Spleen (tissue), 11 donors: ENCODE data around the gene SLC9A3. TPM values are rescaled to one million over a fixed set of nuclear protein-coding genes. Genes with fewer than 3 reads are reported as not detected.

Experiments used
- DNase-seq: peaks from one replicate; pipeline ENCODE4 v3.0.0-alpha.2; 2020
- H3K27ac ChIP-seq, 8 donors: fragments of 200-600 bp; sonication (generic) in 7 of 8; 1 replicate in 4 of 8; 2 replicates in 4 of 8; pipeline versions ENCODE4 v1.5.0 to v1.8.0; 2016 to 2021; ENCODE audit warnings: inconsistent platforms in 4 of 8, mild to moderate bottlenecking in 4 of 8, moderate library complexity in 1 of 8
- H3K27me3 ChIP-seq, 7 donors: fragments of 200-600 bp; sonication (generic) in 6 of 7; replicated peaks in 1 of 7; 1 replicate in 4 of 7; 2 replicates in 3 of 7; pipeline versions ENCODE4 v1.5.0 to v1.8.0; 2016 to 2021; ENCODE audit warnings: inconsistent platforms in 3 of 7, mild to moderate bottlenecking in 1 of 7
- H3K36me3 ChIP-seq, 6 donors: fragments of 200-600 bp; sonication (generic) in 5 of 6; 1 replicate in 4 of 6; 2 replicates in 2 of 6; pipeline versions ENCODE4 v1.5.0 to v1.8.0; 2016 to 2021; ENCODE audit warnings: inconsistent platforms in 2 of 6
- H3K4me1 ChIP-seq, 6 donors: fragments of 200-600 bp; sonication (generic) in 5 of 6; 1 replicate in 3 of 6; 2 replicates in 3 of 6; pipeline versions ENCODE4 v1.5.0 to v1.8.0; 2016 to 2021; ENCODE audit warnings: inconsistent platforms in 3 of 6
- H3K4me3 ChIP-seq, 8 donors: fragments of 200-600 bp; sonication (generic) in 7 of 8; 1 replicate in 4 of 8; 2 replicates in 4 of 8; pipeline versions ENCODE4 v1.5.0 to v1.8.0; 2016 to 2021; ENCODE audit warnings: inconsistent platforms in 4 of 8, mild to moderate bottlenecking in 4 of 8, moderate library complexity in 2 of 8
- H3K9me3 ChIP-seq, 8 donors: fragments of 200-600 bp; sonication (generic) in 7 of 8; 1 replicate in 4 of 8; 2 replicates in 4 of 8; pipeline versions ENCODE4 v1.5.0 to v1.8.0; 2016 to 2021; ENCODE audit warnings: inconsistent platforms in 4 of 8
- CTCF ChIP-seq, 11 experiments: fragments of 200-600 bp in 7 of 11; fragments of 450-650 bp in 4 of 11; sonication (generic) in 4 of 11; IDR thresholded peaks in 8 of 11; conservative IDR thresholded peaks in 3 of 11; 1 replicate in 7 of 11; 2 replicates in 4 of 11; pipeline versions ENCODE4 v1.4.0 to v1.8.0; 2016 to 2021; ENCODE audit warnings: antibody characterized with exemption in 11 of 11, inconsistent platforms in 4 of 11, mild to moderate bottlenecking in 1 of 11
- POLR2A ChIP-seq, 3 donors: fragments of 450-650 bp; IDR thresholded peaks; one replicate each; pipeline ENCODE4 v1.5.1; 2017; ENCODE audit warnings: antibody characterized with exemption in 3 of 3, mild to moderate bottlenecking in 1 of 3
- POLR2AphosphoS5 ChIP-seq, 3 donors: sonication (generic); formaldehyde crosslinking; IDR thresholded peaks; one replicate each; pipeline ENCODE4 v1.5.1; 2017; ENCODE audit warnings: antibody characterized with exemption in 3 of 3
- WGBS, 5 donors: extraction: QIAGEN DNeasy Blood & Tissue Kit in 3 of 5; methylation state at CpG; one replicate each; pipeline versions ENCODE4 v1.1.5 to v1.1.7; 2013 to 2018; 5-methylcytosine and 5-hydroxymethylcytosine counted together
- intact Hi-C: fragments of 100-400 bp; cut with DNase I; formaldehyde crosslinking; loops from one replicate; pipeline ENCODE4 v1.15.0; 2023; ENCODE audit warnings: low total_unique reads
- polyA plus RNA-seq, 3 donors: library from polyadenylated mRNA; stranded (reverse); fragments of 200-250 nt; gene quantifications; one replicate each; pipeline ENCODE4 v1.2.1, GENCODE V29; 2013
- total RNA-seq, 7 donors: library from RNA; depleted of rRNA in 3 of 7; stranded (reverse); fragments of >200 nt in 3 of 7; fragmentation: NEBNext Ultra II Directional in 4 of 7; extraction: Animal tissue kit (Norgen Biotek cat#: 25700) in 4 of 7; gene quantifications; one replicate each; pipeline versions ENCODE4 v1.1.0 to v1.2.1, GENCODE V29; 2016 to 2021
- donor health status: healthy with polysubstance abuse.
- donor health status: DM: no; HTN: no; CAD: no; lungs with moderate emphysema.
- donor health status: DM: no; HTN: no; CAD: no.
- donor health status: Bipolar disorder and iron deficiency.
- donor health status: healthy.
- donor health status: DM: no; HTN: no; CAD: no.
- donor health status: DM: yes; HTN: yes; CAD: no.

Gene SLC9A3
- total and polyA plus RNA-seq, 10 donors: 1.0 to 3.2 (median 1.5) TPM

GRCh38 chr5:435156-435790 is 89.0 kb downstream of the SLC9A3 start:
- intact Hi-C loops: loop anchor here (5.0 kb wide), 1 partner anchor 118 kb away; no protein-coding TSS in a partner anchor
- 86 to 93% (median 89%) methylated on average over 27 of the region's 27 CpGs for WGBS, 5 donors
- peaks cover 0 to 19% (median 0%) of the 10 kb centered on the region in 7 donors for H3K27me3 ChIP-seq

DNA sequence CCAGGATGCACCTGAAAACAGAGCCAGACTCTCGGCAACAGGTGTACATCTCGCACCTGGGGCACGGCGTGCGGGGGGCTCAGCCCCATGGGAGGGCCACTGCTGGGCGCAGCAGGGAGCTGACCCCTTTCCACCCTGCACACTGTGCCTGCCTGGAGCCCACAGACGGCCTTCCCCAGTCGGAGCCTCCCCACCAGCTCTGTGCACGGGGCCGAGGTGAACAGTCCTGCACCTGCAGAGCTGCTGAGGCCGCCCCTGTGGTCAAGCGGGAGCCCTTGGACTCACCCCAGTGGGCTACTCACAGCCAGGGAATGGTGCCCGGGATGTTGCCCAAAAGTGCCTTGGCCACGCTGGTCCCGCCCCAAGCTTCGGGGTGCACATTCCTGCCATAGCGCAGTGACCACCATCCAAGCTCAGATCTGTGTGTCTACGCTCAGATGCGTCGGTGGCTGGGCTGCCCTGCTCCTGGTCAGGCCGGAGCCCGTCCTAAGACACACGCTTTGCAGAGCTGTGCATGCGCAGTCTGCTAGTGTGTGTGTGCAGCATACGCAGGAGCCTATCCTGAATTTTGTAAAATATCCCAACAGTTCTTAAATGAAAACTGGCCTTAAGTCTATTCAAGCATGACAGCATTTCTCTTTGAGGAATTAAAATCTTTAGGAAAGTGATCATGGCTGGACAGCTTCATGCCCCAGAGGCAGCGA is 89.7 kb downstream of the SLC9A3 start:
- peaks cover 0 to 21% (median 0%) of the 10 kb centered on the region in 6 donors for H3K36me3 ChIP-seq
- H3K4me1 ChIP-seq: no peaks in the 10 kb centered on the region
- WGBS, 5 donors: 87 to 94% (median 90%) methylated on average over 16 to 26 of the region's 26 CpGs
- intact Hi-C loops: loop anchor here (5.0 kb wide), 1 partner anchor 117 kb away; no protein-coding TSS in a partner anchor
- peak; percentile 71 for DNase-seq
- no peak overlapping the region for H3K4me3 ChIP-seq
- H3K27me3 ChIP-seq: peaks cover 0 to 19% (median 0%) of the 10 kb centered on the region in 7 donors
- H3K9me3 ChIP-seq: no peaks in the 10 kb centered on the region
- H3K27ac ChIP-seq: no peak overlapping the region
- TF ChIP-seq CTCF (IDR thresholded peaks at IDR 0.05 in 8 of 11, conservative IDR thresholded peaks at IDR 0.05 in 3 of 11) (no peak), POLR2A (IDR thresholded peaks at IDR 0.05) (no peak), POLR2AphosphoS5 (IDR thresholded peaks at IDR 0.05) (no peak)

More at GRCh38 chr5:435156-435790, 89.0 kb downstream of the SLC9A3 start:
- no peak overlapping the region for H3K27ac ChIP-seq
- no peak for DNase-seq
- no peaks in the 10 kb centered on the region for H3K9me3 ChIP-seq
- H3K4me1 ChIP-seq: peaks cover 0 to 6% (median 4%) of the 10 kb centered on the region in 6 donors
- no peak for TF ChIP-seq POLR2A (IDR thresholded peaks at IDR 0.05)
- TF ChIP-seq POLR2AphosphoS5 (IDR thresholded peaks at IDR 0.05): no peak
- TF ChIP-seq CTCF (IDR thresholded peaks at IDR 0.05 in 8 of 11, conservative IDR thresholded peaks at IDR 0.05 in 3 of 11): no peak
- H3K4me3 ChIP-seq: no peak overlapping the region
- H3K36me3 ChIP-seq: peaks cover 0 to 16% (median 0%) of the 10 kb centered on the region in 6 donors

DNA sequence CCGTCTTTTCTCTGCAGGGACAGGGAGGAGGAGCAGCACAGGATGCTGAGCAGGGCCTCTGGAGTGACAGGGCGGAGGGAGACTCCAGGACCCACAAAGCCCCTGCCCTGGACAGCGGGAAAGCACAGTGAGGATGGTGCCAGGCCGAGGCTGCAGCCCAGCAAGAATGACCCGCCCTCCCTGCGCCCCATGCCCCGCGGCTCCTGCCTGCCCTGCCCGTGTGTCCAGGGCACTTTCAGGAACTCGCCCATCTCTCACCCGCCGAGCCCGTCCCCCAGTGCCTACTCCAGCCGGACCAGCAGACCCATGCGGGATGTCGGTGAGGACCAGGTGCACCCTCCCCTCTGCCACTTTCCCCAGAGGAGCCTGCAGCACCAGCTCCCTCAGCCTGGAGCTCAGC is 90.4 kb downstream of the SLC9A3 start:
- intact Hi-C loops: no loop called here
- Histone ChIP-seq H3K4me1 (no peaks in the 10 kb centered on the region), H3K9me3 (no peaks in the 10 kb centered on the region), H3K27me3 (peaks cover 0 to 19% (median 0%) of the 10 kb centered on the region in 7 donors), H3K36me3 (peaks cover 0 to 21% (median 0%) of the 10 kb centered on the region in 6 donors), H3K27ac (no peak overlapping the region), H3K4me3 (no peak overlapping the region)
- TF ChIP-seq POLR2AphosphoS5 (IDR thresholded peaks at IDR 0.05) (no peak), CTCF (IDR thresholded peaks at IDR 0.05 in 8 of 11, conservative IDR thresholded peaks at IDR 0.05 in 3 of 11) (no peak), POLR2A (IDR thresholded peaks at IDR 0.05) (no peak)
- 80 to 90% (median 88%) methylated on average over 14 to 16 of the region's 16 CpGs for WGBS, 5 donors
- peak; percentile 65 for DNase-seq
